Measurements from ENCODE around the gene CRYGS. TPM values are rescaled to one million over a fixed set of nuclear protein-coding genes. Genes with fewer than 3 reads are reported as not detected.
"Not testable (repeated sequence)": the region's sequence is repeated elsewhere in the genome, so short reads cannot be mapped to it uniquely, and the experiment has no call there.

Gene CRYGS
- polyA plus RNA-seq, 2 donors = 1.4 to 5.0 TPM

DNA sequence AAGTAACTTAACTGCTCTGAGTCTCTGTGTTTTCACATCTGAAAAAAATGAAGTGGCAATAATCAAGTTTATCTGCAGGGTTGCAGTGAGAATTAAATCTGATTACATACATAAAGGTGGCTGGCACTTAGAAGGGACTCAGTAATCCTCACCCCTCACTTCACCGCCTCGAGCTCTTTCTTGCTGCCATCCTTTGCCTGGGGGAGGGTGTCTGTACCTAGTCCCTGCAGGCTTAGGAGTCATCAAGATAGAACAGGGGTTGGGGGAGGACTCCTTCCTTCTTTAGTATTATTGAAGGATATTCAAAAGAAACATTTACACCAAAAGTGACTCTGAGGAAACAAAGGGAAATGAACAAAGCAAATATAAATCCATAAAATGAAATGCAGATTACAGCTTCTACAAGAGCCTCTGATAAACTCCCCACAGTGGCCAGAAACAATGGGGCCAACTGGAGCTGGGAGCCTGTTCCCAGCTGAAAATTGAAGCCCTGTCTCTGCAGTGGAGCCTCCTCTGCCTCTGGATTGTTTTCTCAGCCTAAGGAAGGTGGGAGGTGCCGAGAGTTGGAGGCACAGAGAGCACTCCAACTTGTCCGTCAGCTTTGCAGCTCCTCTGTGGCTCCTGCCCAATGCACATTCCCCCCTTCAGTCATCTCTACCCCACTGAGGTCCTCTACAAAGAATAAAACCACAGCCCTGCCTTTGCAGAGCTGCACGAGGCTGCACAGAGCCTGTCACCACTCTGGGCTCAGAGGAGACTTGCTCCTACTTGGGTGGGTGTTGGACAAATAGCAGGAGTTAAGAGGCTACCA lies 41.8 kb downstream of the CRYGS start:
- Histone ChIP-seq H3K27ac (ENCODE audit: low read depth in 2 of 2, low read length in 1 of 2) (no peak overlapping the region), H3K9me3 (ENCODE audit: control insufficient read depth in 2 of 2, insufficient read depth in 1 of 2, low read depth in 1 of 2, low read length in 1 of 2) (no peaks in the 10 kb centered on the region), H3K4me1 (ENCODE audit: control insufficient read depth in 2 of 2, insufficient read depth in 2 of 2, low read length in 1 of 2) (no peaks in the 10 kb centered on the region), H3K36me3 (ENCODE audit: control insufficient read depth in 2 of 2, insufficient read depth in 2 of 2, low read length in 1 of 2) (no peaks in the 10 kb centered on the region), H3K4me3 (ENCODE audit: low read depth in 1 of 2, low read length in 2 of 2) (no peak overlapping the region), H3K27me3 (ENCODE audit: control insufficient read depth in 1 of 2, insufficient read depth in 2 of 2, low read length in 2 of 2) (no peaks in the 10 kb centered on the region)
- 42 to 55% methylated on average over 5 of the region's 5 CpGs for WGBS, 2 donors

DNA sequence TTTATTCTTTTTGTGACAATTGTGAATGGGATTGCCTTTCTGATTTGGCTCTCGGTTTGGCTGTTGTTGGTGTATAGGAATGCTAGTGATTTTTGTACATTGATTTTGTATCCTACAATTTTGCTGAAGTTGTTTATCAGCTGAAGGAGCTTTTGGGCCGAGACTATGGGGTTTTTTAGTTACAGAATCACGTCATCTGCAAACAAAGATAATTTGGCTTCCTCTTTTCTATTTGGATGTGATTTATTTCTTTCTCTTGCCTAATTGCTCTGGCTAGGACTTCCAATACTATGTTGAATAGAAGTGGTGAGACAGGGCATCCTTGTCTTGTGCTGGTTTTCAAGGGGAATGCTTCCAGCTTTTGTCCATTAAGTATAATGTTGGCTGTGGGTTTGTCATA lies 44.2 kb downstream of the CRYGS start:
- not testable (repeated sequence) for H3K9me3 ChIP-seq (ENCODE audit: control insufficient read depth in 2 of 2, insufficient read depth in 1 of 2, low read depth in 1 of 2, low read length in 1 of 2); H3K36me3 ChIP-seq (ENCODE audit: control insufficient read depth in 2 of 2, insufficient read depth in 2 of 2, low read length in 1 of 2); H3K27me3 ChIP-seq (ENCODE audit: control insufficient read depth in 1 of 2, insufficient read depth in 2 of 2, low read length in 2 of 2); H3K27ac ChIP-seq (ENCODE audit: low read depth in 2 of 2, low read length in 1 of 2); H3K4me3 ChIP-seq (ENCODE audit: low read depth in 1 of 2, low read length in 2 of 2); H3K4me1 ChIP-seq (ENCODE audit: control insufficient read depth in 2 of 2, insufficient read depth in 2 of 2, low read length in 1 of 2)
- 74 to 78% methylated on average over 3 of the region's 3 CpGs for WGBS, 2 donors

DNA sequence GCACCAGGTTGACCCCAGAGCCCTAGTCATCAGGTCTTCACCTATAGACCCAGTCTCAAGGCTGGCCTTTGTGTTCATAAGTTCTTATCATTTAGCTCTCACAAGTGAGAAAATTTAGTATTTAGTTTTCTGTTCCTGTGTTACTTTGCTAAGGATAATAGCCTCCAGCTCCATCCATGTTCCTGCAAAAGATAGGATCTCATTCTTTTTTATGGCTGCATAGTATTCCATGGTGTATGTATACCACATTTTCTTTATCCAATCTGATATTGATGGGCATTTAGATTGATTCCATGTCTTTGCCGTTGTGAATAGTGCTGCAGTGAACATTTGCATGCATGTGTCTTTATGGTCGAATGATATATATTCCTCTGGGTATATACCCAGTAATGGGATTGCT lies 46.2 kb downstream of the CRYGS start:
- not testable (repeated sequence) for H3K9me3 ChIP-seq (ENCODE audit: control insufficient read depth in 2 of 2, insufficient read depth in 1 of 2, low read depth in 1 of 2, low read length in 1 of 2); H3K27me3 ChIP-seq (ENCODE audit: control insufficient read depth in 1 of 2, insufficient read depth in 2 of 2, low read length in 2 of 2); H3K36me3 ChIP-seq (ENCODE audit: control insufficient read depth in 2 of 2, insufficient read depth in 2 of 2, low read length in 1 of 2); H3K4me3 ChIP-seq (ENCODE audit: low read depth in 1 of 2, low read length in 2 of 2); H3K4me1 ChIP-seq (ENCODE audit: control insufficient read depth in 2 of 2, insufficient read depth in 2 of 2, low read length in 1 of 2); H3K27ac ChIP-seq (ENCODE audit: low read depth in 2 of 2, low read length in 1 of 2)
- WGBS, 2 donors = 90 to 94% methylated on average over 2 of the region's 2 CpGs

DNA sequence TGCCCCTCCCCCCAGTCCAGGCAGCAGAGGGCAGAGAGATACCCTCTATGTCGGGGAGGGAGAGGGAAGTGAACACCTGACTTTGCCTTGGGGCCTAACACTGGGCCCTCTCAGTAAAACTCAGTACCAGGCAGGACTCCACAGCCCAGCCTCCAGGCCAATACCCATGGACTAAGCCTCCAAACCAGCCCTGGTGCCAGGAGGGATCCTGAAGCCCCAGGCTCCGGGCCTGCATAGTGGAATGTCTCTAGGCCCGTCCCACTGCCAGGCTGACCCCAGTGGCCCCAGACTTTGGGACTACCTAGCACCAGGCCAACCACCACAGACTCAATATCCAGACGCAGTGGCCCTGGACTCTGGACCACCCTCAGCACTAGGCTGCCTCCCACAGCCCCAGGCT lies 46.6 kb downstream of the CRYGS start:
- peaks cover 0 to 3% of the 10 kb centered on the region in 2 donors for H3K27me3 ChIP-seq (ENCODE audit: control insufficient read depth in 1 of 2, insufficient read depth in 2 of 2, low read length in 2 of 2)
- WGBS, 2 donors = 85 to 95% methylated on average over 3 to 4 of the region's 4 CpGs

DNA sequence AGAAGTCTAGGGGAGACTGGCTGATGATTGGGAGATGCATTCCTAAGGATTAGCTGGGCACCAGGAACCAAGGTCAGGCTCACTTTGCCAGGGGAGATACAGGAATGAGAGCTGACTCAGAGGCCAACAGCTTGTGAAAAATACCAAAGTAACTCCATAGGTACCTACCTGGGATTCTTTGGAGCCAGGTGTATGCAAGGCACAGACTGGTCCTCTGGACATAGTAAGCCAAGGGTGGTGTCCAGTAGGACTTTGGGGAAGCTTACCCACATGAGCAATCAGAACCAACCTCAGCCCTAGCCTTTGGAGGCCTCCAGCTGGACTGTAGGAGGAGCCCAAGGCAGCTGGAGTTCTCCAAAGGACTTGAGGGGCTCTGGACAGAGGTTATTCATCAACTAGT lies 47.5 kb downstream of the CRYGS start:
- H3K4me3 ChIP-seq (ENCODE audit: low read depth in 1 of 2, low read length in 2 of 2) = no peak overlapping the region
- H3K4me1 ChIP-seq (ENCODE audit: control insufficient read depth in 2 of 2, insufficient read depth in 2 of 2, low read length in 1 of 2) = peaks cover 0 to 4% of the 10 kb centered on the region in 2 donors
- H3K9me3 ChIP-seq (ENCODE audit: control insufficient read depth in 2 of 2, insufficient read depth in 1 of 2, low read depth in 1 of 2, low read length in 1 of 2) = no peaks in the 10 kb centered on the region
- H3K27me3 ChIP-seq (ENCODE audit: control insufficient read depth in 1 of 2, insufficient read depth in 2 of 2, low read length in 2 of 2) = peaks cover 0 to 3% of the 10 kb centered on the region in 2 donors
- no peak overlapping the region for H3K27ac ChIP-seq (ENCODE audit: low read depth in 2 of 2, low read length in 1 of 2)
- H3K36me3 ChIP-seq (ENCODE audit: control insufficient read depth in 2 of 2, insufficient read depth in 2 of 2, low read length in 1 of 2) = no peaks in the 10 kb centered on the region

More for the DNA sequence above, 46.6 kb downstream of the CRYGS start:
- H3K36me3 ChIP-seq (ENCODE audit: control insufficient read depth in 2 of 2, insufficient read depth in 2 of 2, low read length in 1 of 2) = no peaks in the 10 kb centered on the region
- H3K4me3 ChIP-seq (ENCODE audit: low read depth in 1 of 2, low read length in 2 of 2) = no peak overlapping the region
- H3K9me3 ChIP-seq (ENCODE audit: control insufficient read depth in 2 of 2, insufficient read depth in 1 of 2, low read depth in 1 of 2, low read length in 1 of 2) = no peaks in the 10 kb centered on the region
- no peak overlapping the region for H3K27ac ChIP-seq (ENCODE audit: low read depth in 2 of 2, low read length in 1 of 2)
- peaks cover 0 to 4% of the 10 kb centered on the region in 2 donors for H3K4me1 ChIP-seq (ENCODE audit: control insufficient read depth in 2 of 2, insufficient read depth in 2 of 2, low read length in 1 of 2)

DNA sequence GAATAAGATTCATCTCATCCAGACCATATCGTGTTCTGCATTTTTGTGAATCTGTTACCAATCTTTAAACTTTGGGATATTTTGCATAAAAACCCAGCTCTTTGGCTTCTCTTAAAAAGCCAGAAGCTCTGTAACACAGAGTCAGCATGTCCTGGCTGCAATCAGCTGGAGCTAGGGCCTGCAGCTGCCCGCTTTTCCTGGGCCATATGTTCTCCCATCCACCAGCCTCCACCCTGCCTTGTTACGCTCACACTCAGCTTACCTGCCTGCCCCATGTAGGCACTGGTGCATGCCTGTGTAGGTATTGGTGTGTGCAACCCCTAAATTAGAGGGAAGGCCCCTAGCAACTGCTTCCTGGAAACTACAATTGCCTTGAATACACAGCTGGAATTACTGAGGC lies 48.2 kb downstream of the CRYGS start:
- H3K27me3 ChIP-seq (ENCODE audit: control insufficient read depth in 1 of 2, insufficient read depth in 2 of 2, low read length in 2 of 2) = peaks cover 0 to 3% of the 10 kb centered on the region in 2 donors
- no peak overlapping the region for H3K27ac ChIP-seq (ENCODE audit: low read depth in 2 of 2, low read length in 1 of 2)
- 83 to 87% methylated on average over 3 of the region's 3 CpGs for WGBS, 2 donors
- H3K9me3 ChIP-seq (ENCODE audit: control insufficient read depth in 2 of 2, insufficient read depth in 1 of 2, low read depth in 1 of 2, low read length in 1 of 2) = no peaks in the 10 kb centered on the region
- no peaks in the 10 kb centered on the region for H3K36me3 ChIP-seq (ENCODE audit: control insufficient read depth in 2 of 2, insufficient read depth in 2 of 2, low read length in 1 of 2)
- H3K4me1 ChIP-seq (ENCODE audit: control insufficient read depth in 2 of 2, insufficient read depth in 2 of 2, low read length in 1 of 2) = peaks cover 0 to 4% of the 10 kb centered on the region in 2 donors
- H3K4me3 ChIP-seq (ENCODE audit: low read depth in 1 of 2, low read length in 2 of 2) = no peak overlapping the region

DNA sequence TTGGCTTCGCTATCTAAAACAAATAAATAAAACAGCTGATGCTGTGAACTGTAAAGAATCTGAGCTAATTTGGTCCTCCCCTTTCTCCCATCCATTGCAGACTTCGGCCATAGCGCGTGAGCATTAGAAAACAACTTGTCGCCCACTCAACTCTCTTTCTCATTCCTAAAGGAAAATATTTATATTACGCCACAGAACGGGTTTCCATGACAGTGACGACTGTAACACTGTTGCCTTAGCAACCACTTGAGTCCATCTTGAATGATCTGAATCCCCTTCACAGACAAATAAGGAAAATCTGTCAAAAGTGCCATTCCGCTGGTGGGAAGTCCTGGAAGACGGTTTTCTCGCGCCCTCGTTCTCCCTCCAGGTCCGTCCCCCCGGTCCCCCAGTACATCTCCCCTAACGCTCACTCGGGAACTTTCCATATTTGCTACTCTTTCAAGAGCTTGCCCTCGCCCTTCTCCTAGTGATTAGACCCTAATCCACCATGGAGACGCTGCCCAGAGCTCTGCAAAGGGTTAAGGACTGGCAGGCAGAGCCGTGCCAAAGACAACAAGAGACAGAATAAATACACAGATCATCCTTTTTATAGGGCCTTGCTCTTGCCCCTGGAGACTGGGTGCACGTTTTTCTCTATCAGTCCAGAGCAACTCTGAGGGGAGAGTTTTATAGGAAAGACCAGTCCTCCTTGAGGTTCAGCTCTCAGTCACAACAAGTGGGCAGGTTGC lies 50.5 kb downstream of the CRYGS start:
- Histone ChIP-seq H3K27me3 (ENCODE audit: control insufficient read depth in 1 of 2, insufficient read depth in 2 of 2, low read length in 2 of 2) (peaks cover 0 to 3% of the 10 kb centered on the region in 2 donors), H3K36me3 (ENCODE audit: control insufficient read depth in 2 of 2, insufficient read depth in 2 of 2, low read length in 1 of 2) (no peaks in the 10 kb centered on the region), H3K4me3 (ENCODE audit: low read depth in 1 of 2, low read length in 2 of 2) (no peak overlapping the region), H3K27ac (ENCODE audit: low read depth in 2 of 2, low read length in 1 of 2) (no peak overlapping the region), H3K4me1 (ENCODE audit: control insufficient read depth in 2 of 2, insufficient read depth in 2 of 2, low read length in 1 of 2) (peaks cover 0 to 4% of the 10 kb centered on the region in 2 donors), H3K9me3 (ENCODE audit: control insufficient read depth in 2 of 2, insufficient read depth in 1 of 2, low read depth in 1 of 2, low read length in 1 of 2) (no peaks in the 10 kb centered on the region)
- 65 to 67% methylated on average over 21 of the region's 21 CpGs for WGBS, 2 donors

DNA sequence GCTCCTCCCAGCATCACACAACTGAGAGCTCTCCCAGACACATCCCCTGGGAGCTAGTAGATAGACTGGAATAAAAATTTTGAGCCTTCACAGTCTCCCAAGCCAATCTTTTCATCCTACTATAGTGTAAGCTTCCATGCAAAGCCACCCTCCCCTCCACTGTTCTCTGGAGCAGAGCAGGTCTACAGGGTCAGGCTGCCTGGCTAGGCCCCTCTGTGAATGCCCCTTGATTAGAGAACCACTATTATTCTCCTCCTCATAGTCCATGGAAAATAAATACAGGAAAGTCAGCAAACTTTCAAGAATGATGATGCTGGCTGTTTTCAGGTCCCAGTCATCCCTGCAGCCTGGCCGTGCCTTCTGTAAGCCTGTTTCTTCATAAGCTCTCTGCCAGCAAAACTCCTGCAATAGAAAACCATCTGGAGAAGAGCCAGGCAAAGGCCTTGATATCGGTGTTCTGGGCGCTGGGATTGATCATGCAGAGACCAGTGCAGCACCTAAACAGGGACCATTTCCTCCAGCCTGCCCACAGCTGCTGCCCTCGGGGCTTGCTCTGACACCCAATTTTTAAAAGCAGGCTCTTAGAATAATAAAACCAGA lies 51.7 kb downstream of the CRYGS start:
- H3K27ac ChIP-seq (ENCODE audit: low read depth in 2 of 2, low read length in 1 of 2) = no peak overlapping the region
- 62% methylated on average over 4 of the region's 4 CpGs for WGBS, 2 donors

DNA sequence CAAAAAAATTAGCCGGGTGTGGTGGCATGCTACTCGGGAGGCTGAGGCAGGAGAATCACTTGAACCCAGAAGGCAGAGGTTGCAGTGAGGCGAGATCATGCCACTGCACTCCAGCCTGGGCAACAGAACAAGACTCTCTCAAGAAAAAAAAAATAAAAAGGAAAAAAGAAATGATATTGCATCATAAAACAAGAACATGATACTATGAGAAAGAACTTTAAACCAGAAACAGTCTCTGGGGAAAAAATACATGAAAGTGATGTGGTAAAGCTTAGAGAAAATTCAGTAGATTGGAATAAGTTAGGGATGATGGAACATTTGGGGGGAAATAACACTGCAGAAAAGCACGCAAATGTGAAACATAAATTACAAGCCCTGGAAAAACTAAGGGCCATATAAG lies 54.7 kb downstream of the CRYGS start:
- H3K4me1 ChIP-seq (ENCODE audit: control insufficient read depth in 2 of 2, insufficient read depth in 2 of 2, low read length in 1 of 2) = peaks cover 0 to 1% of the 10 kb centered on the region in 2 donors
- H3K4me3 ChIP-seq (ENCODE audit: low read depth in 1 of 2, low read length in 2 of 2) = no peak overlapping the region
- 89 to 90% methylated on average over 4 of the region's 4 CpGs for WGBS, 2 donors

More for the DNA sequence above, 51.7 kb downstream of the CRYGS start:
- Histone ChIP-seq H3K36me3 (ENCODE audit: control insufficient read depth in 2 of 2, insufficient read depth in 2 of 2, low read length in 1 of 2) (no peaks in the 10 kb centered on the region), H3K4me3 (ENCODE audit: low read depth in 1 of 2, low read length in 2 of 2) (no peak overlapping the region), H3K4me1 (ENCODE audit: control insufficient read depth in 2 of 2, insufficient read depth in 2 of 2, low read length in 1 of 2) (peaks cover 0 to 4% of the 10 kb centered on the region in 2 donors), H3K27me3 (ENCODE audit: control insufficient read depth in 1 of 2, insufficient read depth in 2 of 2, low read length in 2 of 2) (peaks cover 0 to 3% of the 10 kb centered on the region in 2 donors), H3K9me3 (ENCODE audit: control insufficient read depth in 2 of 2, insufficient read depth in 1 of 2, low read depth in 1 of 2, low read length in 1 of 2) (no peaks in the 10 kb centered on the region)

More for the DNA sequence above, 54.7 kb downstream of the CRYGS start:
- Histone ChIP-seq H3K27ac (ENCODE audit: low read depth in 2 of 2, low read length in 1 of 2) (no peak overlapping the region), H3K36me3 (ENCODE audit: control insufficient read depth in 2 of 2, insufficient read depth in 2 of 2, low read length in 1 of 2) (no peaks in the 10 kb centered on the region), H3K9me3 (ENCODE audit: control insufficient read depth in 2 of 2, insufficient read depth in 1 of 2, low read depth in 1 of 2, low read length in 1 of 2) (no peaks in the 10 kb centered on the region), H3K27me3 (ENCODE audit: control insufficient read depth in 1 of 2, insufficient read depth in 2 of 2, low read length in 2 of 2) (no peaks in the 10 kb centered on the region)

Measured in esophagus (tissue), 2 donors.